ENCODE data around the gene NPTN.

- no peak for TF ChIP-seq CTCF (conservative IDR thresholded peaks at IDR 0.05 in 1 of 2, IDR thresholded peaks at IDR 0.05 in 1 of 2; ENCODE audit: extremely low read depth in 1 of 2, insufficient read depth in 1 of 2, low read depth in 1 of 2, low read length in 2 of 2)
- no peak for TF ChIP-seq EZH2 (IDR thresholded peaks at IDR 0.05; ENCODE audit: borderline replicate concordance, low read length)
These were observed 114.9 kb downstream of the NPTN start for GRCh38 chr15:73518180-73518862.
